ENCODE data around the gene GREB1L. TPM values are rescaled to one million over a fixed set of nuclear protein-coding genes. Genes with fewer than 3 reads are reported as not detected.

Gene GREB1L
- total RNA-seq, 2 experiments from 2014 or later = not detected

GRCh38 chr18:21281603-21282002 is 39.6 kb downstream of the GREB1L start:
- intact Hi-C loops (cut with DNase I, micrococcal nuclease) = no loop called here

GRCh38 chr18:21284540-21284939 is 42.5 kb downstream of the GREB1L start:
- Histone ChIP-seq H3K36me3 (ENCODE audit: insufficient read depth, low read length) (no peaks in the 10 kb centered on the region), H3K4me3 (ENCODE audit: low read length) (no peak overlapping the region), H3K27ac (ENCODE audit: low read depth in 1 of 2, low read length in 2 of 2) (no peak overlapping the region), H3K27me3 (ENCODE audit: control insufficient read depth in 1 of 2, insufficient read depth in 2 of 2, low read length in 2 of 2) (peaks cover 0 to 5% of the 10 kb centered on the region in 2 experiments), H3K4me1 (ENCODE audit: insufficient read depth, low read length) (no peaks in the 10 kb centered on the region), H3K9me3 (ENCODE audit: control insufficient read depth in 1 of 2, insufficient read depth in 1 of 2, low read length in 2 of 2) (no peaks in the 10 kb centered on the region)
- H3K27me3 Mint-ChIP-seq = peaks cover 20% of the 10 kb centered on the region
- no peak for TF ChIP-seq CTCF (IDR thresholded peaks at IDR 0.05)
- no peaks in the 10 kb centered on the region for H3K36me3 Mint-ChIP-seq (ENCODE audit: low read depth)
- DNase-seq = no peak
- H3K27ac Mint-ChIP-seq = no peak overlapping the region
- intact Hi-C loops (cut with DNase I, micrococcal nuclease) = no loop called here
- POLR2A ChIA-PET = no interaction called here
- H3K4me3 Mint-ChIP-seq = no peak overlapping the region
- H3K4me1 Mint-ChIP-seq (ENCODE audit: low read depth) = no peaks in the 10 kb centered on the region
- no peaks in the 10 kb centered on the region for H3K9me3 Mint-ChIP-seq
- CTCF ChIA-PET = no interaction called here
- ATAC-seq (ENCODE audit: poor library complexity) = no peak

More at GRCh38 chr18:21281603-21282002, 39.6 kb downstream of the GREB1L start:
- H3K4me1 Mint-ChIP-seq (ENCODE audit: low read depth) = no peaks in the 10 kb centered on the region
- no peaks in the 10 kb centered on the region for H3K36me3 Mint-ChIP-seq (ENCODE audit: low read depth)
- DNase-seq = no peak
- H3K9me3 Mint-ChIP-seq = no peaks in the 10 kb centered on the region
- no peak overlapping the region for H3K4me3 ChIP-seq (ENCODE audit: low read length)
- peaks cover 0 to 5% of the 10 kb centered on the region in 2 experiments for H3K27me3 ChIP-seq (ENCODE audit: control insufficient read depth in 1 of 2, insufficient read depth in 2 of 2, low read length in 2 of 2)
- H3K27me3 Mint-ChIP-seq = peaks cover 22% of the 10 kb centered on the region
- CTCF ChIA-PET = no interaction called here
- no peaks in the 10 kb centered on the region for H3K36me3 ChIP-seq (ENCODE audit: insufficient read depth, low read length)
- no peak for TF ChIP-seq CTCF (IDR thresholded peaks at IDR 0.05)
- no peaks in the 10 kb centered on the region for H3K4me1 ChIP-seq (ENCODE audit: insufficient read depth, low read length)
- peaks cover 0 to 5% of the 10 kb centered on the region in 2 experiments for H3K9me3 ChIP-seq (ENCODE audit: control insufficient read depth in 1 of 2, insufficient read depth in 1 of 2, low read length in 2 of 2)
- POLR2A ChIA-PET = no interaction called here
- no peak overlapping the region for H3K27ac Mint-ChIP-seq
- no peak for ATAC-seq (ENCODE audit: poor library complexity)
- no peak overlapping the region for H3K4me3 Mint-ChIP-seq
- H3K27ac ChIP-seq (ENCODE audit: low read depth in 1 of 2, low read length in 2 of 2) = no peak overlapping the region

GRCh38 chr18:21289827-21290226 is 47.8 kb downstream of the GREB1L start:
- no peak for TF ChIP-seq CTCF (IDR thresholded peaks at IDR 0.05)
- Mint-ChIP-seq H3K36me3 (ENCODE audit: low read depth) (no peaks in the 10 kb centered on the region), H3K4me1 (ENCODE audit: low read depth) (no peaks in the 10 kb centered on the region), H3K4me3 (no peak overlapping the region), H3K9me3 (peaks cover 3% of the 10 kb centered on the region), H3K27me3 (peaks cover 20% of the 10 kb centered on the region), H3K27ac (no peak overlapping the region)
- Histone ChIP-seq H3K4me1 (ENCODE audit: insufficient read depth, low read length) (no peaks in the 10 kb centered on the region), H3K27ac (ENCODE audit: low read depth in 1 of 2, low read length in 2 of 2) (no peak overlapping the region), H3K36me3 (ENCODE audit: insufficient read depth, low read length) (no peaks in the 10 kb centered on the region), H3K9me3 (ENCODE audit: control insufficient read depth in 1 of 2, insufficient read depth in 1 of 2, low read length in 2 of 2) (no peaks in the 10 kb centered on the region), H3K4me3 (ENCODE audit: low read length) (no peak overlapping the region), H3K27me3 (ENCODE audit: control insufficient read depth in 1 of 2, insufficient read depth in 2 of 2, low read length in 2 of 2) (no peaks in the 10 kb centered on the region)
- intact Hi-C loops (cut with DNase I, micrococcal nuclease) = no loop called here
- CTCF ChIA-PET = no interaction called here
- POLR2A ChIA-PET = no interaction called here
- ATAC-seq (ENCODE audit: poor library complexity) = no peak
- DNase-seq = no peak
